ENCODE measurements around the gene TMEM63C.

- no peak for TF ChIP-seq CTCF (conservative IDR thresholded peaks at IDR 0.05; ENCODE audit: low read depth, low read length)
- no peak for TF ChIP-seq EZH2 (IDR thresholded peaks at IDR 0.05; ENCODE audit: low read length, unreplicated experiment)
- TF ChIP-seq EZH2phosphoT487 (IDR thresholded peaks at IDR 0.05; ENCODE audit: borderline replicate concordance, low read length): no peak
These were observed 37.0 kb upstream of the TMEM63C start for GRCh38 chr14:77144412-77145115.

Data from PC-3 (cell line).